Naive thymus-derived CD8-positive, alpha-beta T cell (primary cell): ENCODE results near the gene FEN1. TPM values are rescaled to one million over a fixed set of nuclear protein-coding genes. Genes with fewer than 3 reads are reported as not detected.

Source experiments
- ATAC-seq, 2 donors: fragments of 150-1000 bp; cut with Tn5 transposase in 1 of 2; sonication (Bioruptor Pico), chemical (Tn5 transposase) in 1 of 2; 1 replicate in 1 of 2; 2 replicates in 1 of 2; pipeline ENCODE4 v1.10.0; 2021; ENCODE audit warnings: mild to moderate bottlenecking in 2 of 2, moderate library complexity in 2 of 2
- POLR2A ChIA-PET: fragments of 350-600 bp; sonication (Branson Sonifier 250); formaldehyde crosslinking; loops from one replicate; lab custom pipeline; 2021; ENCODE audit warnings: antibody characterized with exemption; lab: Charles Lee
- DNase-seq, 10 donors: peaks; one replicate each; pipeline versions ENCODE4 v3.0.0 to v3.0.0-alpha.2; 2020 to 2022
- H3K27ac Mint-ChIP-seq, 10 donors: one replicate each; pipeline ENCODE4 v1.8.0; 2020 to 2022; ENCODE audit warnings: mild to moderate bottlenecking in 10 of 10, mixed read lengths in 10 of 10, moderate library complexity in 4 of 10, inconsistent platforms in 1 of 10
- H3K27me3 Mint-ChIP-seq, 5 donors: one replicate each; pipeline ENCODE4 v1.8.0; 2021 to 2022; ENCODE audit warnings: mixed read lengths in 5 of 5
- H3K36me3 Mint-ChIP-seq, 3 donors: one replicate each; pipeline ENCODE4 v1.8.0; 2020 to 2022; ENCODE audit warnings: mixed read lengths in 3 of 3, mild to moderate bottlenecking in 2 of 3, inconsistent platforms in 1 of 3
- H3K4me1 Mint-ChIP-seq, 4 donors: one replicate each; pipeline ENCODE4 v1.8.0; 2021 to 2022; ENCODE audit warnings: mixed read lengths in 4 of 4
- H3K4me3 Mint-ChIP-seq, 10 donors: one replicate each; pipeline ENCODE4 v1.8.0; 2020 to 2022; ENCODE audit warnings: mild to moderate bottlenecking in 10 of 10, mixed read lengths in 10 of 10, moderate library complexity in 6 of 10, inconsistent platforms in 1 of 10
- H3K9me3 Mint-ChIP-seq, 9 donors: one replicate each; pipeline ENCODE4 v1.8.0; 2020 to 2022; ENCODE audit warnings: mixed read lengths in 9 of 9, mild to moderate bottlenecking in 3 of 9, inconsistent platforms in 1 of 9, moderate library complexity in 1 of 9
- polyA plus RNA-seq, 3 donors: library from polyadenylated mRNA; unstranded; fragments of 300-500 nt; fragmentation: Illumina TruSeq; gene quantifications; one replicate each; pipeline ENCODE4 v1.2.3, GENCODE V29; 2021
- total RNA-seq, 8 experiments: library from RNA in 2 of 8; stranded (reverse) in 2 of 8; gene quantifications; one replicate each; pipeline ENCODE4 v1.2.3 and lab custom pipeline; 2021 to 2026

FEN1 gene
- total and polyA plus RNA-seq, 5 experiments from 2014 or later: 8.3 to 13.1 (median 10.0) TPM

DNA sequence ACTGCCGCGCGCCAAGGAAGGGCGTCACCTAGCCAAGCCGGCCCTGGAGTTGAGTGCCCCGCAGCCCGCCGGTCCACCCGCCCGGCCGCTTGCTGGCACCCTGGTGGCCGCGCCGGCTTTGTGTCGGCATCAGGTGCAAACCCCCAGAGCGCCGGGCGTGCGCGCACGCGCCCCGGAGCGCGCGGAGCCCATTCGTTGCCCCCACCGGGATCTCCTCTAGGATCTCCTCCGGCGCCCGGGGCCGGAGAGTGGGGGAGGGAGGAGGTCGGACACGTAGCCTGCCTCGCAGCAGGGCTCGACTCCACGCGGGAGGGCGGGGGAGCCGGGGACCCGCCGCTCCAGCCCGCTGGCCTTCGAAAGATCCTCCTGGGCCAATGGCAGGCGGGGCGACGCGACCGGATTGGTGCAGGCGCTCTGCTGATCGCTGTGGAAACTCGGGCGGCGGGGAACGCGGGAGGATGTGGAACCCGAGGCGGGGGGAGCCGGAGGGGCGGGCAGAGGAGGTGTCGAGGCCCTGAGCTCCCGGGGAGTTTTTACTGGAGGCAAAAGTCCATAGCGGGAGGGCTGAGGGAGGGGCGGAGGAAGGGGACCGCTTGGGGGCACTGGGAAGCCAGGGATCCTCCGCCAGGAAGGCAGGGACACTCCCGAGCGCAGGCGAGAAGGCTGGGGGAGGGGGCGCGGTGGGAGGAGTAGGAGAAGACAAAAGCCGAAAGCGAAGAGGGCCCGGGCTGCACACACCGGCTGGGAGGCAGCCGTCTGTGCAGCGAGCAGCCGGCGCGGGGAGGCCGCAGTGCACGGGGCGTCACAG lies 35.1 kb downstream of the FEN1 start, which contains the start of gene FADS2:
Gene FADS2 (plus strand): TSS at position 730 of the 808 bp plus-strand sequence. CDS start 91 bp downstream, outside the sequence.
- peak; percentile 79 to 84 for ATAC-seq
- peaks cover 0 to 2% (median 0%) of the 10 kb centered on the region in 9 donors for H3K9me3 Mint-ChIP-seq
- peak within 1 kb of the TSS in 5 of 10 donors; percentile 41 to 91 (median 80) for H3K27ac Mint-ChIP-seq
- H3K36me3 Mint-ChIP-seq: peaks cover 0 to 2% (median 0%) of the 10 kb centered on the region in 3 donors
- H3K27me3 Mint-ChIP-seq: peaks cover 11 to 54% (median 19%) of the 10 kb centered on the region in 5 donors
- peak within 1 kb of the TSS; percentile 77 to 92 (median 87) for H3K4me3 Mint-ChIP-seq
- POLR2A ChIA-PET: no interaction called here
- DNase-seq: peak; percentile 41 to 83 (median 61)
- peaks cover 12 to 50% (median 22%) of the 10 kb centered on the region in 4 donors for H3K4me1 Mint-ChIP-seq

GRCh38 chr11:61828379-61828628 lies 35.6 kb downstream of the FEN1 start:
- Mint-ChIP-seq H3K36me3 (peaks cover 0 to 2% (median 0%) of the 10 kb centered on the region in 3 donors), H3K4me3 (peak overlapping the region; percentile 77 to 92 (median 87)), H3K27me3 (peaks cover 11 to 54% (median 19%) of the 10 kb centered on the region in 5 donors), H3K9me3 (peaks cover 0 to 2% (median 0%) of the 10 kb centered on the region in 9 donors), H3K27ac (peak overlapping the region in 3 of 10 donors; percentile 41 to 91 (median 80)), H3K4me1 (peaks cover 13 to 55% (median 24%) of the 10 kb centered on the region in 4 donors)
- ATAC-seq (no peak), DNase-seq (no peak)
- POLR2A ChIA-PET: no interaction called here

GRCh38 chr11:61828629-61829407 lies 36.1 kb downstream of the FEN1 start:
- H3K4me3 Mint-ChIP-seq: peak overlapping the region; percentile 77 to 92 (median 87)
- H3K9me3 Mint-ChIP-seq: peaks cover 0 to 2% (median 0%) of the 10 kb centered on the region in 9 donors
- peak; percentile 56 to 67 for ATAC-seq
- peaks cover 18 to 60% (median 29%) of the 10 kb centered on the region in 4 donors for H3K4me1 Mint-ChIP-seq
- H3K27me3 Mint-ChIP-seq: peaks cover 11 to 59% (median 19%) of the 10 kb centered on the region in 5 donors
- peak in 5 of 10 donors; percentile 23 to 40 (median 30) for DNase-seq
- POLR2A ChIA-PET: no interaction called here
- peak overlapping the region in 3 of 10 donors; percentile 44 to 91 (median 80) for H3K27ac Mint-ChIP-seq
- peaks cover 0 to 2% (median 0%) of the 10 kb centered on the region in 3 donors for H3K36me3 Mint-ChIP-seq

DNA sequence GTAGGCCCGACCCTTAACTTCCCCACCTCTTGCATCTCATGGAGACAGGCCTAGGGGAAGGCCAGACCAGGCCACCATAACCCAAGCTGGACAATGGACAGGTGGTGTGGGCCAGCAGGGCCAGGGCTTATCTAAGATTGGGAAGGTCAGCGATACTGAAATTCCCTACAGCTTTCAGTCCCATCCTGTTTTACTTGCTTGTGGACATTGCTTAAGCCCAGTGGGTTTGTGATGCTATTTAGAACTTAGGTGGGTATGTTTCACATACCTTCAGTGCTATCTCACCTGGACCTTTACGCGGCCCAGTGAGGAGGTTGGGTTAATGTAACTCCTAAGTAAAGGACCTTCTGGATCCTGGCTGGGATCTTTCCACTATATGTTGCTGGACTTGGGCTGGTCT lies 37.1 kb downstream of the FEN1 start:
- no peak for DNase-seq
- no peak for ATAC-seq
- Mint-ChIP-seq H3K9me3 (peaks cover 0 to 2% (median 0%) of the 10 kb centered on the region in 9 donors), H3K36me3 (peaks cover 0 to 3% (median 0%) of the 10 kb centered on the region in 3 donors), H3K27me3 (peaks cover 11 to 59% (median 19%) of the 10 kb centered on the region in 5 donors), H3K27ac (no peak overlapping the region), H3K4me1 (peaks cover 20 to 70% (median 39%) of the 10 kb centered on the region in 4 donors), H3K4me3 (peak overlapping the region; percentile 37 to 92 (median 87))
- POLR2A ChIA-PET: no interaction called here

DNA sequence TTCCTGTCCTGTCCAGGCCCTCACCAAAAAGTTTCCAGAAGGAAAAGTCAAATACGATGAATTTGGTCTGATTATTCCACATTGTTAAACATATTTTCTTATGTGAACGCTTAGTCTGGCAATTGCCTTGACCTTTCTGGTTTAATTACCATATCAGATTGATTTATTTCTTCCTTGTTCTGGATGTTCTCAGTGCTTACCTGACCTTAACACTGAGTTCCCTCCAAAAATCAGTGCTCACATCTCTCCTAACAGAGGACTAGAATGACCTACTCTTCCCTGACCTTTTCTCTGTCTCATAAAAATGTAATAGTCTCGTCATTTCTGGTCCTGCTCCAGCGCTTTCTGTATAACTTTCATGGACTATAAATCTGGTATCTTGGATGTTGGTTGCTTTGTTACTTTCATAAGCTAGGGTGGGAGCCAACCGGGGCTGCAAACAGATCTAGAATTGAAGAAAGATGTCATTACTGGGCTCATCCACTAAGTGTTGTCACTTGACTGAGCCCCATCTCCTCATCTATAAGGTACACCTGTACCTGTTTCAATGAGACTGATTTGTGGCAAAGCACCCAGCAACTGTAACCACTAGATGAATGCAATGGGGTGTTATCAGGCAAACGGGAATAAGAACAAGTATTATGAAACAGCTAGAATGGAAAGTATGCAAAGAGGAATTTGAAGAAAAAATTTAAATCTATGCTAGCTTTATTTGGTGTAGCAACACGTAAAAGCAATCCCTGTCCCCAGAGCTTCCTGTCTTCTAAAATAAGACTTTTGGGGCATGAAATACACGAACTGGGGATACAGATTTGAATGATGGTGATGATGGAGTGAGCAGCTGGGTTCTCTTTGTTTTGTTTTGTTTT lies 37.8 kb downstream of the FEN1 start:
- H3K27me3 Mint-ChIP-seq: peaks cover 11 to 59% (median 19%) of the 10 kb centered on the region in 5 donors
- H3K4me1 Mint-ChIP-seq: peaks cover 23 to 76% (median 42%) of the 10 kb centered on the region in 4 donors
- ATAC-seq: no peak
- peaks cover 0 to 2% (median 0%) of the 10 kb centered on the region in 9 donors for H3K9me3 Mint-ChIP-seq
- POLR2A ChIA-PET: no interaction called here
- H3K27ac Mint-ChIP-seq: peak overlapping the region in 1 of 10 donors; percentile 52
- no peak for DNase-seq
- peaks cover 0 to 3% (median 0%) of the 10 kb centered on the region in 3 donors for H3K36me3 Mint-ChIP-seq
- peak overlapping the region in 8 of 10 donors; percentile 4 to 88 (median 18) for H3K4me3 Mint-ChIP-seq

DNA sequence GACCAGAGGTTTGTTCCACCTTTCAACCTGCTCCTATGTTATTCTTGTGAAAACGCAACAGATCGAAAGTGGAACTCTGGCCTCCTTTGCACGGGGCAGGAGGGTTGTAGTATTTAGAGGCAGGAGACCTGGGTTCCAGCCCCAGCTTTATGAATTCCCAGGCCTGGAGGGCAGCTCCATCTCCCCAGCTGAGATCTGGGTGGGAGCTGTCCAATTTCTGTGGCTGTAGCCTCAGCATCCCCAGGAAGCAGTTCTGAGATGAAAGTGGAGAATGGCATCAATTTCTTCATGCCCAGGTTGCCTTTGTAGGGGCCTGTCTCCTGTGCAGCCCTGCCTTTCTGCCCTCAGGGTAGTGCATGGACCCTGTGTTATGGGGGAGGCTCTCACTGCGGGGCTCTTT lies 39.5 kb downstream of the FEN1 start:
- H3K36me3 Mint-ChIP-seq: peaks cover 0 to 3% (median 0%) of the 10 kb centered on the region in 3 donors
- DNase-seq (no peak), ATAC-seq (no peak)
- H3K4me1 Mint-ChIP-seq: peaks cover 24 to 76% (median 44%) of the 10 kb centered on the region in 4 donors
- peaks cover 11 to 45% (median 17%) of the 10 kb centered on the region in 5 donors for H3K27me3 Mint-ChIP-seq
- peaks cover 0 to 2% (median 0%) of the 10 kb centered on the region in 9 donors for H3K9me3 Mint-ChIP-seq
- no peak overlapping the region for H3K4me3 Mint-ChIP-seq
- peak overlapping the region in 2 of 10 donors; percentile 49 to 73 for H3K27ac Mint-ChIP-seq
- POLR2A ChIA-PET: no interaction called here

- Mint-ChIP-seq H3K36me3 (peaks cover 0 to 3% (median 0%) of the 10 kb centered on the region in 3 donors), H3K27ac (peak overlapping the region in 3 of 10 donors; percentile 52 to 91 (median 77)), H3K27me3 (peaks cover 11 to 43% (median 17%) of the 10 kb centered on the region in 5 donors), H3K9me3 (peaks cover 0 to 2% (median 0%) of the 10 kb centered on the region in 9 donors), H3K4me3 (peak overlapping the region in 1 of 10 donors; percentile 37), H3K4me1 (peaks cover 24 to 70% (median 43%) of the 10 kb centered on the region in 4 donors)
- DNase-seq: no peak
- ATAC-seq: no peak
- POLR2A ChIA-PET: no interaction called here
These were observed 40.0 kb downstream of the FEN1 start for GRCh38 chr11:61832754-61833153.

GRCh38 chr11:61833471-61833870 lies 40.8 kb downstream of the FEN1 start:
- Mint-ChIP-seq H3K9me3 (peaks cover 0 to 2% (median 0%) of the 10 kb centered on the region in 9 donors), H3K4me1 (peaks cover 24 to 63% (median 38%) of the 10 kb centered on the region in 4 donors), H3K36me3 (peaks cover 0 to 3% (median 0%) of the 10 kb centered on the region in 3 donors), H3K27me3 (peaks cover 11 to 42% (median 16%) of the 10 kb centered on the region in 5 donors), H3K27ac (peak overlapping the region in 6 of 10 donors; percentile 22 to 91 (median 86)), H3K4me3 (peak overlapping the region in 4 of 10 donors; percentile 48 to 84 (median 75))
- DNase-seq (peak in 2 of 10 donors; percentile 45 to 49), ATAC-seq (peak in 1 of 2 donors; percentile 17)
- POLR2A ChIA-PET: interaction anchor here (0.9 kb wide), 1 partner anchor 19 kb away, joined by 3 read pairs; no protein-coding TSS in a partner anchor

DNA sequence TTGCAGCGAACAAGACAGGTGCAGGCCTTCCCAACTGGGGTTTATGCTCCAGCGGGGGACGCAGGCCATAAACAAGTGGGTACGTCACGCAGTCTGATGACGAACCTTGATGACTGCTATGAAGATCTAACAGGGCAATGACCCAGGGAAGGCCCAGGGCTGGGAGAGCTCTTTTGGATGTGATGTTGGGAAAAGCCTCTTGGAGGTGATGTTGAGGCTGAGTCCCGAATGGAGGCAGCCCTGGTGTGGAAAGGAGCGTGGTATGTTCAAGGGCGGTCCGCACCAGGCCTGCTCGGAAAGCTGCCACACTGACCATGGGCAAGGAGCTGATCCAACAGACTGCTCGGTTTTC lies 41.2 kb downstream of the FEN1 start:
- H3K4me3 Mint-ChIP-seq: peak overlapping the region in 8 of 10 donors; percentile 22 to 84 (median 59)
- H3K9me3 Mint-ChIP-seq: peaks cover 0 to 2% (median 0%) of the 10 kb centered on the region in 9 donors
- peaks cover 0 to 3% (median 0%) of the 10 kb centered on the region in 3 donors for H3K36me3 Mint-ChIP-seq
- peak overlapping the region in 9 of 10 donors; percentile 53 to 91 (median 84) for H3K27ac Mint-ChIP-seq
- H3K27me3 Mint-ChIP-seq: peaks cover 11 to 40% (median 16%) of the 10 kb centered on the region in 5 donors
- no peak for ATAC-seq
- H3K4me1 Mint-ChIP-seq: peaks cover 22 to 59% (median 36%) of the 10 kb centered on the region in 4 donors
- POLR2A ChIA-PET: interaction anchor here (0.9 kb wide), 1 partner anchor 19 kb away, joined by 3 read pairs; no protein-coding TSS in a partner anchor
- no peak for DNase-seq

- Mint-ChIP-seq H3K27me3 (peaks cover 11 to 36% (median 16%) of the 10 kb centered on the region in 5 donors), H3K4me3 (peak overlapping the region in 8 of 10 donors; percentile 22 to 84 (median 59)), H3K27ac (peak overlapping the region in 7 of 10 donors; percentile 71 to 91 (median 87)), H3K36me3 (peaks cover 0 to 3% (median 2%) of the 10 kb centered on the region in 3 donors), H3K4me1 (peaks cover 17 to 55% (median 31%) of the 10 kb centered on the region in 4 donors), H3K9me3 (peaks cover 0 to 2% (median 0%) of the 10 kb centered on the region in 9 donors)
- ATAC-seq (peak; percentile 95 to 97), DNase-seq (peak in 7 of 10 donors; percentile 24 to 65 (median 38))
- POLR2A ChIA-PET: interaction anchor here (0.9 kb wide), 1 partner anchor 20 kb away, joined by 3 read pairs; no protein-coding TSS in a partner anchor
These were observed 41.8 kb downstream of the FEN1 start for GRCh38 chr11:61834278-61835048.
